GM23338 (cell line): ENCODE measurements around the gene NPAS3.

Experiments
- CTCF ChIP-seq, 2 experiments: fragments of 200-600 bp in 1 of 2; sonication (generic) in 1 of 2; conservative IDR thresholded peaks; 2 replicates each; pipeline versions ENCODE4 v1.5.1 to v1.6.1; 2016 to 2017; ENCODE audit warnings: antibody characterized with exemption in 2 of 2, low read depth in 2 of 2, mild to moderate bottlenecking in 2 of 2, moderate library complexity in 1 of 2
- ETS1 ChIP-seq: IDR thresholded peaks from 2 replicates; pipeline ENCODE4 v1.6.1; 2016; ENCODE audit warnings: antibody characterized with exemption
- EZH2phosphoT487 ChIP-seq: fragments of 200-600 bp; sonication (generic); IDR thresholded peaks from one replicate; pipeline ENCODE4 v1.8.1; 2018; ENCODE audit warnings: antibody characterized with exemption; ENCODE audit not compliant: unreplicated experiment
- POLR2AphosphoS5 ChIP-seq: IDR thresholded peaks from 2 replicates; pipeline ENCODE4 v1.6.1; 2016; ENCODE audit warnings: antibody characterized with exemption, low read depth

GRCh38 chr14:33165926-33166289 lies 227.2 kb downstream of the NPAS3 start:
- TF ChIP-seq CTCF (conservative IDR thresholded peaks at IDR 0.05; ENCODE audit: low read depth in 2 of 2): no peak
- TF ChIP-seq ETS1: no peak
- no peak for TF ChIP-seq EZH2phosphoT487
- TF ChIP-seq POLR2AphosphoS5: no peak
